HCT116 (cell line): ENCODE results near the gene OPN1MW2.
"Not testable (repeated sequence)": the region's sequence is repeated elsewhere in the genome, so short reads cannot be mapped to it uniquely, and the experiment has no call there.

ENCODE experiments used
- CTCF ChIP-seq, 3 experiments: fragments of 200-600 bp in 1 of 3; sonication (generic) in 1 of 3; IDR thresholded peaks in 2 of 3; conservative IDR thresholded peaks in 1 of 3; 2 replicates each; pipeline ENCODE4 v1.5.1; 2012 to 2017; ENCODE audit warnings: low read depth in 2 of 3, low read length in 2 of 3, antibody characterized with exemption in 1 of 3, borderline replicate concordance in 1 of 3, control low read depth in 1 of 3, mild to moderate bottlenecking in 1 of 3, mixed read lengths in 1 of 3, mixed run types in 1 of 3, moderate library complexity in 1 of 3; ENCODE audit not compliant: insufficient read depth in 1 of 3
- EZH2 ChIP-seq: fragments of 200-600 bp; sonication (generic); IDR thresholded peaks from 2 replicates; pipeline ENCODE4 v1.6.1; 2017; ENCODE audit warnings: antibody characterized with exemption, mixed run types
- REST ChIP-seq: IDR thresholded peaks from 2 replicates; pipeline ENCODE4 v1.6.1; 2012; ENCODE audit warnings: low read depth
- YY1 ChIP-seq: IDR thresholded peaks from 2 replicates; pipeline ENCODE4 v1.6.1; 2011; ENCODE audit warnings: low read length, low read depth, moderate library complexity, mild to moderate bottlenecking; ENCODE audit not compliant: insufficient replicate concordance; ENCODE audit errors: extremely low read depth

- TF ChIP-seq REST; CTCF (IDR thresholded peaks at IDR 0.05 in 2 of 3, conservative IDR thresholded peaks at IDR 0.05 in 1 of 3; ENCODE audit: borderline replicate concordance in 1 of 3, insufficient read depth in 1 of 3, low read depth in 2 of 3, low read length in 2 of 3); EZH2; YY1: not testable (repeated sequence)
Observed at GRCh38 chrX:154209670-154210418, 9.7 kb upstream of the OPN1MW2 start.
